Body of pancreas (tissue), 4 donors: ENCODE results near the gene CFAP77.

Experiments used
- CTCF ChIP-seq, 7 experiments: fragments of 450-650 bp in 4 of 7; fragments of 200-600 bp in 3 of 7; sonication (generic) in 3 of 7; IDR thresholded peaks; one replicate each; pipeline ENCODE4 v1.5.1; 2016 to 2019; ENCODE audit warnings: antibody characterized with exemption in 7 of 7
- POLR2A ChIP-seq, 3 donors: fragments of 450-650 bp; IDR thresholded peaks; one replicate each; pipeline ENCODE4 v1.6.1; 2016; ENCODE audit warnings: antibody characterized with exemption in 3 of 3, mild to moderate bottlenecking in 2 of 3

- TF ChIP-seq POLR2A (IDR thresholded peaks at IDR 0.05) (no peak), CTCF (IDR thresholded peaks at IDR 0.05) (no peak)
These were observed 49.6 kb downstream of the CFAP77 start for GRCh38 chr9:132459661-132460060.
